Bronchial epithelial cell (primary cell): ENCODE measurements around the gene ITGA1. TPM values are rescaled to one million over a fixed set of nuclear protein-coding genes. Genes with fewer than 3 reads are reported as not detected.
A peak's percentile ranks its signal among the peaks of the same experiment; 100 is the strongest.

Experiments
- DNase-seq: peaks from one replicate; pipeline ENCODE4 v3.0.0-alpha.2; 2010; ENCODE audit warnings: low read depth
- FAIRE-seq: peaks from 2 replicates; lab custom pipeline; 2011; peaks lifted over from hg19 to GRCh38; lab: Jason Lieb, UNC
- H3K27me3 ChIP-seq: 2 replicates; pipeline ENCODE4 v1.5.1; 2011; ENCODE audit warnings: low read length; ENCODE audit not compliant: control insufficient read depth, insufficient read depth
- H3K36me3 ChIP-seq: 2 replicates; pipeline ENCODE4 v1.5.1; 2011; ENCODE audit warnings: low read length; ENCODE audit not compliant: control insufficient read depth, insufficient read depth
- H3K4me3 ChIP-seq: 2 replicates; pipeline ENCODE4 v1.5.1; 2011; ENCODE audit warnings: mild to moderate bottlenecking, low read depth, low read length, control low read depth
- CTCF ChIP-seq: IDR thresholded peaks from 2 replicates; pipeline ENCODE4 v1.5.1; 2011; ENCODE audit warnings: mild to moderate bottlenecking, moderate library complexity, low read length, control low read depth, inconsistent platforms; ENCODE audit not compliant: insufficient read depth, severe bottlenecking
- total RNA-seq: library from RNA; depleted of rRNA; stranded (reverse); fragments of >200 nt; gene quantifications from 2 replicates; pipeline ENCODE4 v1.2.1, GENCODE V29; 2014

ITGA1 gene
- total RNA-seq, 1 donor from 2014 or later = 3.7 TPM

GRCh38 chr5:52799983-52800393 is 12.3 kb downstream of the ITGA1 start:
- no peaks in the 10 kb centered on the region for H3K27me3 ChIP-seq
- no peak for TF ChIP-seq CTCF
- H3K4me3 ChIP-seq = peak overlapping the region; percentile 75
- FAIRE-seq = no peak
- DNase-seq = peak; percentile 87
- H3K36me3 ChIP-seq = peaks cover 2% of the 10 kb centered on the region

GRCh38 chr5:52800394-52801213 is 12.9 kb downstream of the ITGA1 start:
- Histone ChIP-seq H3K4me3 (peak overlapping the region; percentile 75), H3K36me3 (peaks cover 2% of the 10 kb centered on the region), H3K27me3 (no peaks in the 10 kb centered on the region)
- FAIRE-seq = no peak
- peak; percentile 72 for DNase-seq
- TF ChIP-seq CTCF = no peak

- FAIRE-seq (no peak), DNase-seq (no peak)
- TF ChIP-seq CTCF = no peak
- peaks cover 2% of the 10 kb centered on the region for H3K36me3 ChIP-seq
- no peaks in the 10 kb centered on the region for H3K27me3 ChIP-seq
- H3K4me3 ChIP-seq = peak overlapping the region; percentile 75
Measured at GRCh38 chr5:52801329-52801728, 13.6 kb downstream of the ITGA1 start.

GRCh38 chr5:52802272-52802973 is 14.7 kb downstream of the ITGA1 start:
- Histone ChIP-seq H3K27me3 (no peaks in the 10 kb centered on the region), H3K36me3 (peaks cover 2% of the 10 kb centered on the region), H3K4me3 (no peak overlapping the region)
- TF ChIP-seq CTCF = no peak
- DNase-seq (no peak), FAIRE-seq (no peak)

- DNase-seq (no peak), FAIRE-seq (no peak)
- TF ChIP-seq CTCF = no peak
- H3K36me3 ChIP-seq = peaks cover 2% of the 10 kb centered on the region
- H3K27me3 ChIP-seq = no peaks in the 10 kb centered on the region
- no peak overlapping the region for H3K4me3 ChIP-seq
Measured at GRCh38 chr5:52802974-52803336, 15.2 kb downstream of the ITGA1 start.
